Subcutaneous abdominal adipose tissue (tissue), 5 donors: ENCODE data around the gene C10orf90.

ENCODE experiments used
- H3K27ac ChIP-seq: one replicate; pipeline ENCODE4 v1.7.0; 2013; ENCODE audit warnings: low read depth, mild to moderate bottlenecking, inconsistent platforms, low read length, moderate library complexity
- H3K27me3 ChIP-seq, 5 donors: one replicate each; pipeline ENCODE4 v1.7.0; 2013; ENCODE audit warnings: low read length in 5 of 5, inconsistent platforms in 1 of 5; ENCODE audit not compliant: control insufficient read depth in 5 of 5, insufficient read depth in 4 of 5
- H3K36me3 ChIP-seq, 5 donors: one replicate each; pipeline ENCODE4 v1.7.0; 2013; ENCODE audit warnings: low read length in 5 of 5; ENCODE audit not compliant: control insufficient read depth in 5 of 5, insufficient read depth in 5 of 5
- H3K4me1 ChIP-seq, 5 donors: one replicate each; pipeline ENCODE4 v1.7.0; 2013; ENCODE audit warnings: low read length in 5 of 5, mild to moderate bottlenecking in 3 of 5, moderate library complexity in 1 of 5; ENCODE audit not compliant: control insufficient read depth in 5 of 5, insufficient read depth in 5 of 5
- H3K4me3 ChIP-seq, 5 donors: one replicate each; pipeline ENCODE4 v1.7.0; 2013; ENCODE audit warnings: low read length in 5 of 5, low read depth in 1 of 5
- H3K9ac ChIP-seq, 5 donors: one replicate each; pipeline ENCODE4 v1.7.0; 2013; ENCODE audit warnings: low read length in 5 of 5, mild to moderate bottlenecking in 4 of 5, moderate library complexity in 3 of 5
- H3K9me3 ChIP-seq, 5 donors: one replicate each; pipeline ENCODE4 v1.7.0; 2013; ENCODE audit warnings: low read length in 5 of 5; ENCODE audit not compliant: control insufficient read depth in 5 of 5
- donor health status: healthy.
- donor health status: healthy.
- donor health status: healthy.
- donor health status: healthy.
- donor health status: healthy.

The C10orf90 gene

GRCh38 chr10:126595160-126595559 is 75.3 kb downstream of the C10orf90 start:
- Histone ChIP-seq H3K4me3 (no peak overlapping the region), H3K9ac (no peak overlapping the region), H3K27ac (no peak overlapping the region), H3K9me3 (no peaks in the 10 kb centered on the region), H3K4me1 (no peaks in the 10 kb centered on the region), H3K36me3 (no peaks in the 10 kb centered on the region), H3K27me3 (peaks cover 0 to 4% (median 2%) of the 10 kb centered on the region in 5 donors)

GRCh38 chr10:126593968-126594701 is 76.4 kb downstream of the C10orf90 start:
- Histone ChIP-seq H3K36me3 (no peaks in the 10 kb centered on the region), H3K4me1 (no peaks in the 10 kb centered on the region), H3K9me3 (no peaks in the 10 kb centered on the region), H3K9ac (no peak overlapping the region), H3K4me3 (no peak overlapping the region), H3K27ac (no peak overlapping the region), H3K27me3 (no peaks in the 10 kb centered on the region)

GRCh38 chr10:126592901-126593300 is 77.6 kb downstream of the C10orf90 start:
- Histone ChIP-seq H3K4me1 (no peaks in the 10 kb centered on the region), H3K9ac (no peak overlapping the region), H3K27me3 (no peaks in the 10 kb centered on the region), H3K4me3 (no peak overlapping the region), H3K27ac (no peak overlapping the region), H3K36me3 (no peaks in the 10 kb centered on the region), H3K9me3 (no peaks in the 10 kb centered on the region)

GRCh38 chr10:126588024-126588423 is 82.5 kb downstream of the C10orf90 start:
- H3K27me3 ChIP-seq, result peaks cover 0 to 9% (median 2%) of the 10 kb centered on the region in 5 donors
- no peak overlapping the region for H3K4me3 ChIP-seq
- no peaks in the 10 kb centered on the region for H3K9me3 ChIP-seq
- H3K27ac ChIP-seq, result no peak overlapping the region
- no peak overlapping the region for H3K9ac ChIP-seq
- no peaks in the 10 kb centered on the region for H3K4me1 ChIP-seq
- no peaks in the 10 kb centered on the region for H3K36me3 ChIP-seq

GRCh38 chr10:126586878-126587277 is 83.6 kb downstream of the C10orf90 start:
- Histone ChIP-seq H3K4me3 (no peak overlapping the region), H3K9me3 (no peaks in the 10 kb centered on the region), H3K9ac (no peak overlapping the region), H3K36me3 (no peaks in the 10 kb centered on the region), H3K27me3 (peaks cover 0 to 9% (median 2%) of the 10 kb centered on the region in 5 donors), H3K27ac (no peak overlapping the region), H3K4me1 (no peaks in the 10 kb centered on the region)

GRCh38 chr10:126586128-126586527 is 84.4 kb downstream of the C10orf90 start:
- Histone ChIP-seq H3K9me3 (no peaks in the 10 kb centered on the region), H3K27ac (no peak overlapping the region), H3K4me1 (no peaks in the 10 kb centered on the region), H3K4me3 (no peak overlapping the region), H3K27me3 (peaks cover 0 to 9% (median 2%) of the 10 kb centered on the region in 5 donors), H3K9ac (no peak overlapping the region), H3K36me3 (no peaks in the 10 kb centered on the region)

- Histone ChIP-seq H3K9ac (no peak overlapping the region), H3K27ac (no peak overlapping the region), H3K36me3 (no peaks in the 10 kb centered on the region), H3K4me1 (no peaks in the 10 kb centered on the region), H3K9me3 (no peaks in the 10 kb centered on the region), H3K4me3 (no peak overlapping the region), H3K27me3 (peaks cover 0 to 9% (median 2%) of the 10 kb centered on the region in 5 donors)
These were observed 85.1 kb downstream of the C10orf90 start for GRCh38 chr10:126585249-126586017.

GRCh38 chr10:126584836-126585235 is 85.7 kb downstream of the C10orf90 start:
- H3K9ac ChIP-seq, result no peak overlapping the region
- no peaks in the 10 kb centered on the region for H3K36me3 ChIP-seq
- H3K4me3 ChIP-seq, result no peak overlapping the region
- no peaks in the 10 kb centered on the region for H3K9me3 ChIP-seq
- no peaks in the 10 kb centered on the region for H3K4me1 ChIP-seq
- no peak overlapping the region for H3K27ac ChIP-seq
- peaks cover 0 to 9% (median 3%) of the 10 kb centered on the region in 5 donors for H3K27me3 ChIP-seq

- Histone ChIP-seq H3K4me1 (no peaks in the 10 kb centered on the region), H3K36me3 (no peaks in the 10 kb centered on the region), H3K27ac (no peak overlapping the region), H3K27me3 (peaks cover 0 to 9% (median 4%) of the 10 kb centered on the region in 5 donors), H3K4me3 (no peak overlapping the region), H3K9me3 (no peaks in the 10 kb centered on the region), H3K9ac (no peak overlapping the region)
These were observed 86.8 kb downstream of the C10orf90 start for GRCh38 chr10:126583552-126584200.

GRCh38 chr10:126581648-126582046 is 88.8 kb downstream of the C10orf90 start:
- no peaks in the 10 kb centered on the region for H3K4me1 ChIP-seq
- no peaks in the 10 kb centered on the region for H3K9me3 ChIP-seq
- H3K27me3 ChIP-seq, result peaks cover 0 to 9% (median 4%) of the 10 kb centered on the region in 5 donors
- no peak overlapping the region for H3K9ac ChIP-seq
- no peaks in the 10 kb centered on the region for H3K36me3 ChIP-seq
- no peak overlapping the region for H3K27ac ChIP-seq
- no peak overlapping the region for H3K4me3 ChIP-seq
